Adrenal gland (tissue), 5 donors: ENCODE data around the gene MAST4.

Experiments used
- CTCF ChIP-seq, 6 experiments: fragments of 450-650 bp in 4 of 6; fragments of 200-600 bp in 2 of 6; sonication (generic) in 1 of 6; IDR thresholded peaks; 1 replicate in 5 of 6; 2 replicates in 1 of 6; pipeline versions ENCODE4 v1.5.1 to v1.8.0; 2016 to 2021; ENCODE audit warnings: antibody characterized with exemption in 6 of 6, mild to moderate bottlenecking in 2 of 6, moderate library complexity in 1 of 6
- POLR2A ChIP-seq, 2 donors: fragments of 450-650 bp; IDR thresholded peaks; one replicate each; pipeline ENCODE4 v1.6.1; 2017; ENCODE audit warnings: antibody characterized with exemption in 2 of 2, mild to moderate bottlenecking in 2 of 2, moderate library complexity in 1 of 2
- donor health status: DM: no; HTN: no; CAD: no.

- TF ChIP-seq CTCF (IDR thresholded peaks at IDR 0.05) (no peak), POLR2A (IDR thresholded peaks at IDR 0.05) (no peak)
Measured at GRCh38 chr5:66612226-66612625, 16.0 kb downstream of the MAST4 start.
